Stimulated activated CD8-positive, alpha-beta memory T cell treated with anti-CD3 and anti-CD28 coated beads, Interleukin-15, amount 100 ng/mL, for 48 hours (primary cell): Measurements from ENCODE around the gene CDC42.

Experiments used
- DNase-seq, 2 donors: peaks; one replicate each; pipeline ENCODE4 v3.0.0-alpha.2; 2020; ENCODE audit warnings: low read depth in 2 of 2

CDC42 gene

GRCh38 chr1:22037520-22037919, 15.0 kb upstream of the CDC42 start:
- no peak for DNase-seq

- DNase-seq: no peak
Measured at GRCh38 chr1:22038036-22038435, 14.5 kb upstream of the CDC42 start.

DNA sequence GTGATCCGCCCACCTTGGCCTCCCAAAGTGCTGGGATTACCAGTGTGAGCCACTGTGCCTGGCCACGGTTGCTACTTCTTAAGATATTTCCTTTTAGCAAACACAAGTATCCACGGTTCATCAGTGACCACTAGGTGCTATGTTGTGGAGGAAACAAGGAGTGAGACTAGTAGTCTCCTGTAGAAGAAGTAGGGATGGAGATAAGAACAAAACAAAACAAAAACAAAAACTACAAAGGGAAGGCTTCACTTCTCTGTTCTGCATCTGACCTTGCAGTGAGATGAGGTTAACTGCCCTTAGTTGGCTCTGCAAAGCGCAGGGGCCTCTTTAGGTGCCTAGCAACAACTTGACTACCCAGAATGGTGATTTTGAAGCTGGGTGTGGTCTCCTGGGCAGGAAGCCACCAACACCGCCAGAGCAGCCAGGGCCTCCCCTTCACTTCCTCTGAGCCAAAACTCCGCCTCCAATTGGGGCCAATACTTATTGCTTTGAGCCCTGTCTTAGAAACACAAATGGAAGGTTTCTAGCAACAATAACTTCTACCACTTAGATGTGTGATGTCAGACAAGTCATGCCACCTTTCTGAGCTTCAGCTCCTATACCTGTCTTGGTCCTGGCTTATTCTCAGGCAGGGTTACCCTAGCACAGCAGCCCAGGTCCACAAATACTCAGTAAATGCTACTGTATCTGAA, 12.8 kb upstream of the CDC42 start:
- DNase-seq: peak; percentile 83 to 86

DNA sequence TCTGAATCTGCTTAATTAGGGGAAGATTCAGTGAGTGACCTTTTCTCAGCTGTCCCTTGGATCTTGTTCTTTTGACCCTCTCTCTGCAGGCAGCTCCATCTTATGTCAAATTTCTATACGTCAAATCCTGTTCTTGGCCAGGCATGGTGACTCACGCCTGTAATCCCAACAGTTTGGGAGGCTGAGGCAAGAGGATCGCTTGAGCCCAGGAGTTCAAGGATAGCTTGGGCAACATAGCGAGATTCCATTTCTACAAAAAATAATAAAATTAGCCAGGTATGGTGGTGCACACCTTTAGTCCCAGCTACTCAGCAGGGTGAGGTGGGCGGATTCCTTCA, 12.3 kb upstream of the CDC42 start:
- DNase-seq: no peak

DNA sequence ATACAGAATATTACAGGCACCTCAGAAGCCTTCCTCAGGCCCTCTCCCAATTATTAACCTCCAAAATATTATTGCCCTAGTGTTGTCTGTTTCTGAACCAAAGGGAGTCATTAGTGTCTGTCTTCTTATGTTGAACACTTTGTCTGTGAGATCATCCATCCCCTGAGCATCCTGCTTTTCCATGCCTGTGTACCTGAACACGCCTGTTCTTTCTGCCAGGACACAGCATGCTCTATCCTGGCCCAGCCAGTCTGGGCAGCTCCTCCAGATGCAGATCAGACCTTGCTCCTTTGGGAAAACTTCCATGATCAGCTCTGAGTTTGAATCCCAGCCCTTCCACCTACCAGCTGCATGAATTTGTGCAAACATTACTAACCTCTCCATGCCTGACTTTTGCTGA, 11.0 kb upstream of the CDC42 start:
- no peak for DNase-seq

DNA sequence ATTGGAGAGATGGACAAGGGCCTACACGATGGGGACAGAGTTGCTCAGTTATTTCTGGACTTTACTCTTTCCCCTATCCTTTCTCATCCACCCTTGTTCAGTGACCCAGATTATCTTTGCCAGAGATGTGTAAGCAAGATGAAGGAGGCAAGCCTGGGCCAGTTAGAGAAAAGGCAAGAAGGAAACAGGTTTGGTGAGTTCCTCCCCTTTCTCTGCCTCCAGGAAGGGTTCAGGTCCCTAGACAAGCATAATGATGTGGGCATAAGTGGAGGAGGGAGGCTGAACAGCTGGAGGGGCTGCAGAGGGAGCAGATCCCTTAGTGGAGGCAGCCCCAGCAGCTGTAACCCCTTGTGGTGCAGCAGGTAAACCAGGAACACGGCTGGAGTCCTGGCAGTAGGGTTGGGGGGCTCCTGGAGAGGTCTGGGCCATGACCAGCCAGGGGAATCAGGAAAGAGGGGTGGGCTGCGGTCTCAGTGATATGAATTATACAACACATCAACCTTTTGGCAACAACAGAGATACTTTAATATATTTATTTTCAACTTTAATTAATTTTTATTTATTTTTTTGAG, 9.2 kb upstream of the CDC42 start:
- no peak for DNase-seq

- DNase-seq: no peak
Measured at GRCh38 chr1:22044690-22045420, 7.7 kb upstream of the CDC42 start.

GRCh38 chr1:22045604-22046228, 6.8 kb upstream of the CDC42 start:
- no peak for DNase-seq

GRCh38 chr1:22048351-22049192, 3.9 kb upstream of the CDC42 start:
- DNase-seq: peak in 1 of 2 donors; percentile 45

DNA sequence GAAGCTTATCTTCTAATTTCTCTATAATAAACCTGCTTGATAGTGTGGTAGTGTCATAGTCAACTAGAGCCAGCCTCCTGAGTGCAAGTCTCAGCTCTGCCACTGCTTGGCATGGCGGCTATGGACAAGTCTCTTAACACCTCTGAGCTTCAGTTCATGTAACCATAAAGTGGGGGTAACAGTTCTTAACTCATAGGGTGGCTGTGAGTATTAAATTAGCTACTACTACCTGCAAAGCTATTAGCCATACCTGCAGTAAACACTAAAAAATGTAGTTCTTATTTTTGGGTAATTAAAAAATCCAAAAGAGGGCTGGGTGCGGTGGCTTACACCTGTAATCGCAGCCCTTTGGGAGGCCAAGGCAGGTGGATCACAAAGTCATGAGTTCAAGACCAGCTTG, 2.2 kb upstream of the CDC42 start:
- no peak for DNase-seq

DNA sequence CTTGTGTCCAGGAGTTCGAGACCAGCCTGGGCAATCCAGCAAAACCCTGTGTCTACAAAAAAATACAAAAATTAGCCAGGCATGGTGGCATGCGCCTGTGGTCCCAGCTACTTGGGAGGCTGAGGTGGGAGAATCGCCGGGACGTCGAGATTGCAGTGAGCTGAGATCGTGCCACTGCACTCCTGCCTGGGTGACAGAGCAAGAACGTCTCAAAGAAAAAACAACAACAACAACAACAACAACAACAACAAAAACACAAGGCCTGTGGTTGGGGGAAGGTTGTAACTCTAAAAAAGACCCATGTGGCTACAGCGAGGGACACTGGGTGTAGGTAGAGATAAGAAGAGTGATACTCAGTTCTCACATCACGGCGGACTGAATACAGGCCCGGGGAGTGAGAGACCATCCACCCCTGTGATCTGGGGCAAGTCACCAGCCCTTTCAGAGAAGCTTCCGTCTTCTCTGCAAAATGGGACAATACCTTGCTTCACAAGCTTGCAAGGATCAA, 848 bp upstream of the CDC42 start:
- no peak for DNase-seq

GRCh38 chr1:22053017-22053860, 730 bp downstream of the CDC42 start:
- DNase-seq: peak in 1 of 2 donors; percentile 20

DNA sequence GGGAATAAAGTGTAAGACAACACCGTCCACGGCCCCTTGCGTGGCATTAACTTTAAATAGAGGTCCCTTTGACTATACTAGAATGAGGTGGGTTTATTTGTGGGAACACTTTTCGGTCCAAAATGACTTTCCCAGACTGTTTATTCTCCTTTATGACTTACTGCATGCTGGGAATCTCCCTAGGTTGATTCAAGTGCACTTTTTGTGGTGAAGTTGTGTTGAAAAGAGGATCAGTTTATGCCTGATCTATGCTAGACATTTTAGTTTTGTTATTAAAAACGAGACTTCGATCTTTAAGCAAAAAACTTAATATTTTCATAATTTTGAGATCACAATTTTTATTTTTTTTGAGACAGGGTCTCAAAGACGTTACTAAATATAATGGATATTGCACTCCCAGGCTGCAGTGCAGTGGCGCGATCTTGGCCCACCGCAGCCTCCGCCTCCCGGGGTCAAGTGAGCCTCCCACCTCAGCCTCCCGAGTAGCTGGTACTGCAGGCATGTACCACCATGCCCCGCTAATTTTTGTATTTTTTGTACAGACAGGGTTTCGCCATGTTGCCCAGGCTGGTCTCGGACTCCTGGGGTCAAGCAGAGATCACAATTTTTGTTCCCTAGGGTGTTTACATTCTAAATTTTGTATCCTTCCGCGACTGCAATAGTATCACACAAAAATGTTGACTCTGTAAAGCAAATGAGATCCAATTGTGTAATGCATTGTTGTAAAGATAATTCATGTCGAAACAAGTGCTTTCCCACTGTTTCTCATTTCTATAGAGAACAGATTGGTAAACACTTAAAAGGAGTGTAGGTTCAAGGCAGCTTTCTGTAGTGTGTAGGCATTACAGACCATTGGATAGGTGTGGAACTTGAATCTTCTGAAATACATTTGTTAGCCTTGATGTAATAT, 1.6 kb downstream of the CDC42 start:
- no peak for DNase-seq

DNA sequence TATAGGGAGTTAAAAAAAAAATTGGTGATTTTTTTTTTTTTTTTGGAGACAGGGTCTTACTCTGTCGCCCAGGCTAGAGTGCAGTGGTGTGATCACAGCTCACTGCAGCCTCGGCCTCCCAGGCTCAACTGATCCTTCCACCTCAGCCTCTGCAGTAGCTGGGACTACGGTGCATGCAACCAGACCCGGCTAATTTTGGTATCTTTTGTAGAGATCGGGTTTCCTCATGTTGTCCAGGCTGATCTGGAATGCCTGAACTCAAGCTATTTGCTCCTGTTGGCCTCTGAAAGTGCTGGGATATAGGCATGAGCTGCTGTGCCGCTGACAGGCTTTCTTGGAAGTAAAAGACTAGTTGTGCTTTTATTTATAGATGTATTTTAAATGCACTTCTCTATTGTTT, 3.0 kb downstream of the CDC42 start:
- no peak for DNase-seq

- DNase-seq: no peak
Measured at GRCh38 chr1:22056043-22056442, 3.5 kb downstream of the CDC42 start.

- DNase-seq: no peak
Measured at GRCh38 chr1:22056936-22057335, 4.4 kb downstream of the CDC42 start.

GRCh38 chr1:22057861-22058260, 5.4 kb downstream of the CDC42 start:
- DNase-seq: no peak

- DNase-seq: no peak
Measured at GRCh38 chr1:22064751-22065402, 12.4 kb downstream of the CDC42 start.

DNA sequence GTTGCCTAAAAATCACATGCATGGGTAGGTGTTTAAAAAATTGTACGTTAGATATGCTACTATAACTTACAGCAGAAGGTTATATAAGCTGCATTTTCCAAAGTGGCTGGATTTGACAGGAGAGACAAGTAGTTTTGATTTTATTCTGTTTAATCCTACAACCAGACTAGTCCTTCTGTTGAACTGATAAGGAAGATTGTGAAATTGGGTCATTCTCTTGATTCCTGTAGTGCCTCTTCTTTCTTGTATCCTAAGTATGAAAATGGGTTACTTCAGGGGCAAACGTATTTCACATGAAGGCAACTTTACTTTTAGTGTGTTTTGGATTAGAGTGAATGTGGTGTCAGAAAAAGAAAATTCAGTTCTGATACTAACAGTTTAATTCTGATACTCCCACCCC, 19.0 kb downstream of the CDC42 start:
- DNase-seq: no peak
